ENCODE measurements around the gene KLHL28. TPM values are rescaled to one million over a fixed set of nuclear protein-coding genes. Genes with fewer than 3 reads are reported as not detected.

The KLHL28 gene
- total RNA-seq, 1 experiment from 2014 or later = 2.7 TPM

- DNase-seq (ENCODE audit: low spot score) = peak; percentile 69
- in situ Hi-C loops (cut with HindIII; ENCODE audit: low sequenced_read_pairs) = no loop called here
Observed at GRCh38 chr14:44962334-44963043, 742 bp upstream of the KLHL28 start.

GRCh38 chr14:44961151-44961553 is 595 bp downstream of the KLHL28 start:
- peak; percentile 73 for DNase-seq (ENCODE audit: low spot score)
- in situ Hi-C loops (cut with HindIII; ENCODE audit: low sequenced_read_pairs) = no loop called here

GRCh38 chr14:44960646-44961045 is 1.1 kb downstream of the KLHL28 start:
- in situ Hi-C loops (cut with HindIII; ENCODE audit: low sequenced_read_pairs) = no loop called here

GRCh38 chr14:44960146-44960545 is 1.6 kb downstream of the KLHL28 start:
- in situ Hi-C loops (cut with HindIII; ENCODE audit: low sequenced_read_pairs) = no loop called here
- DNase-seq (ENCODE audit: low spot score) = no peak

More at GRCh38 chr14:44960646-44961045, 1.1 kb downstream of the KLHL28 start:
- no peak for DNase-seq (ENCODE audit: low spot score)

GRCh38 chr14:44959538-44959937 is 2.2 kb downstream of the KLHL28 start:
- in situ Hi-C loops (cut with HindIII; ENCODE audit: low sequenced_read_pairs) = no loop called here
- DNase-seq (ENCODE audit: low spot score) = no peak

GRCh38 chr14:44956866-44957265 is 4.9 kb downstream of the KLHL28 start:
- in situ Hi-C loops (cut with HindIII; ENCODE audit: low sequenced_read_pairs) = no loop called here
- DNase-seq (ENCODE audit: low spot score) = no peak

- DNase-seq (ENCODE audit: low spot score) = no peak
- in situ Hi-C loops (cut with HindIII; ENCODE audit: low sequenced_read_pairs) = no loop called here
Observed at GRCh38 chr14:44955528-44955927, 6.2 kb downstream of the KLHL28 start.

- in situ Hi-C loops (cut with HindIII; ENCODE audit: low sequenced_read_pairs) = no loop called here
- no peak for DNase-seq (ENCODE audit: low spot score)
Observed at GRCh38 chr14:44954750-44955149, 7.0 kb downstream of the KLHL28 start.

GRCh38 chr14:44952391-44953110 is 9.2 kb downstream of the KLHL28 start:
- in situ Hi-C loops (cut with HindIII; ENCODE audit: low sequenced_read_pairs) = no loop called here
- DNase-seq (ENCODE audit: low spot score) = no peak

- no peak for DNase-seq (ENCODE audit: low spot score)
- in situ Hi-C loops (cut with HindIII; ENCODE audit: low sequenced_read_pairs) = no loop called here
Observed at GRCh38 chr14:44951051-44951450, 10.7 kb downstream of the KLHL28 start.

- DNase-seq (ENCODE audit: low spot score) = peak; percentile 58
- in situ Hi-C loops (cut with HindIII; ENCODE audit: low sequenced_read_pairs) = no loop called here
Observed at GRCh38 chr14:44945264-44945663, 16.5 kb downstream of the KLHL28 start.

- in situ Hi-C loops (cut with HindIII; ENCODE audit: low sequenced_read_pairs) = no loop called here
- DNase-seq (ENCODE audit: low spot score) = no peak
Observed at GRCh38 chr14:44944107-44944506, 17.6 kb downstream of the KLHL28 start.

- DNase-seq (ENCODE audit: low spot score) = no peak
- in situ Hi-C loops (cut with HindIII; ENCODE audit: low sequenced_read_pairs) = no loop called here
Observed at GRCh38 chr14:44942436-44942835, 19.3 kb downstream of the KLHL28 start.

GRCh38 chr14:44941591-44941990 is 20.2 kb downstream of the KLHL28 start:
- in situ Hi-C loops (cut with HindIII; ENCODE audit: low sequenced_read_pairs) = no loop called here
- no peak for DNase-seq (ENCODE audit: low spot score)

GRCh38 chr14:44940944-44941343 is 20.8 kb downstream of the KLHL28 start:
- in situ Hi-C loops (cut with HindIII; ENCODE audit: low sequenced_read_pairs) = no loop called here
- no peak for DNase-seq (ENCODE audit: low spot score)

- no peak for DNase-seq (ENCODE audit: low spot score)
Observed at GRCh38 chr14:44940211-44940610, 21.5 kb downstream of the KLHL28 start.

GRCh38 chr14:44937547-44937946 is 24.2 kb downstream of the KLHL28 start:
- DNase-seq (ENCODE audit: low spot score) = no peak
- in situ Hi-C loops (cut with HindIII; ENCODE audit: low sequenced_read_pairs) = no loop called here

More at GRCh38 chr14:44940211-44940610, 21.5 kb downstream of the KLHL28 start:
- in situ Hi-C loops (cut with HindIII; ENCODE audit: low sequenced_read_pairs) = no loop called here

GRCh38 chr14:44935155-44935554 is 26.6 kb downstream of the KLHL28 start:
- no peak for DNase-seq (ENCODE audit: low spot score)
- in situ Hi-C loops (cut with HindIII; ENCODE audit: low sequenced_read_pairs) = no loop called here

GRCh38 chr14:44928793-44929192 is 33.0 kb downstream of the KLHL28 start:
- in situ Hi-C loops (cut with HindIII; ENCODE audit: low sequenced_read_pairs) = no loop called here
- no peak for DNase-seq (ENCODE audit: low spot score)

- no peak for DNase-seq (ENCODE audit: low spot score)
- in situ Hi-C loops (cut with HindIII; ENCODE audit: low sequenced_read_pairs) = no loop called here
Observed at GRCh38 chr14:44914849-44915248, 46.9 kb downstream of the KLHL28 start.

Measured in G401 (cell line).